Body of pancreas (tissue), 4 donors: Measurements from ENCODE around the gene PRTN3. TPM values are rescaled to one million over a fixed set of nuclear protein-coding genes. Genes with fewer than 3 reads are reported as not detected.

Source experiments
- ATAC-seq: fragments of 150-250 bp; one replicate; pipeline ENCODE4 v1.9.1; 2016
- DNase-seq, 4 donors: peaks; one replicate each; pipeline ENCODE4 v3.0.0-alpha.2; 2019
- H3K27ac ChIP-seq, 4 donors: fragments of 200-600 bp; sonication (generic); 1 replicate in 3 of 4; 2 replicates in 1 of 4; pipeline versions ENCODE4 v1.5.1 to v1.6.1; 2016 to 2019; ENCODE audit warnings: mild to moderate bottlenecking in 1 of 4, mixed read lengths in 1 of 4, moderate library complexity in 1 of 4
- H3K27me3 ChIP-seq, 2 donors: fragments of 200-600 bp; sonication (generic); one replicate each; pipeline ENCODE4 v1.6.0; 2016; ENCODE audit warnings: mild to moderate bottlenecking in 1 of 2
- H3K36me3 ChIP-seq, 2 donors: fragments of 200-600 bp; sonication (generic); replicated peaks in 1 of 2; 2 replicates each; pipeline ENCODE4 v1.5.1; 2016; ENCODE audit warnings: low read depth in 2 of 2; ENCODE audit not compliant: insufficient read depth in 1 of 2
- H3K4me1 ChIP-seq: fragments of 200-600 bp; sonication (generic); one replicate; pipeline ENCODE4 v1.6.0; 2016
- H3K4me3 ChIP-seq, 2 donors: fragments of 200-600 bp; sonication (generic); 1 replicate in 1 of 2; 2 replicates in 1 of 2; pipeline ENCODE4 v1.5.1; 2016 to 2019
- H3K9me3 ChIP-seq, 3 donors: fragments of 200-600 bp; sonication (generic); 1 replicate in 2 of 3; 2 replicates in 1 of 3; pipeline ENCODE4 v1.5.1; 2016
- POLR2A ChIP-seq, 3 donors: fragments of 450-650 bp; IDR thresholded peaks; one replicate each; pipeline ENCODE4 v1.6.1; 2016; ENCODE audit warnings: antibody characterized with exemption in 3 of 3, mild to moderate bottlenecking in 2 of 3
- WGBS, 2 donors: methylation state at CpG; one replicate each; pipeline ENCODE4 v1.1.5; 2017; 5-methylcytosine and 5-hydroxymethylcytosine counted together
- intact Hi-C: fragments of 100-400 bp; cut with DNase I; formaldehyde crosslinking; loops from one replicate; pipeline ENCODE4 v1.15.1; 2023
- total RNA-seq, 2 donors: library from RNA; depleted of rRNA; stranded (reverse); fragments of >200 nt; gene quantifications; one replicate each; pipeline ENCODE4 v1.1.0, GENCODE V29; 2016
- TF ChIP-seq, protein P1 (sequence below), 7 experiments: fragments of 450-650 bp in 4 of 7; fragments of 200-600 bp in 3 of 7; sonication (generic) in 3 of 7; IDR thresholded peaks; one replicate each; pipeline ENCODE4 v1.5.1; 2016 to 2019; ENCODE audit warnings: antibody characterized with exemption in 7 of 7

PRTN3 gene
- total RNA-seq, 2 donors from 2014 or later, result 0.99 TPM; not detected in 1

DNA sequence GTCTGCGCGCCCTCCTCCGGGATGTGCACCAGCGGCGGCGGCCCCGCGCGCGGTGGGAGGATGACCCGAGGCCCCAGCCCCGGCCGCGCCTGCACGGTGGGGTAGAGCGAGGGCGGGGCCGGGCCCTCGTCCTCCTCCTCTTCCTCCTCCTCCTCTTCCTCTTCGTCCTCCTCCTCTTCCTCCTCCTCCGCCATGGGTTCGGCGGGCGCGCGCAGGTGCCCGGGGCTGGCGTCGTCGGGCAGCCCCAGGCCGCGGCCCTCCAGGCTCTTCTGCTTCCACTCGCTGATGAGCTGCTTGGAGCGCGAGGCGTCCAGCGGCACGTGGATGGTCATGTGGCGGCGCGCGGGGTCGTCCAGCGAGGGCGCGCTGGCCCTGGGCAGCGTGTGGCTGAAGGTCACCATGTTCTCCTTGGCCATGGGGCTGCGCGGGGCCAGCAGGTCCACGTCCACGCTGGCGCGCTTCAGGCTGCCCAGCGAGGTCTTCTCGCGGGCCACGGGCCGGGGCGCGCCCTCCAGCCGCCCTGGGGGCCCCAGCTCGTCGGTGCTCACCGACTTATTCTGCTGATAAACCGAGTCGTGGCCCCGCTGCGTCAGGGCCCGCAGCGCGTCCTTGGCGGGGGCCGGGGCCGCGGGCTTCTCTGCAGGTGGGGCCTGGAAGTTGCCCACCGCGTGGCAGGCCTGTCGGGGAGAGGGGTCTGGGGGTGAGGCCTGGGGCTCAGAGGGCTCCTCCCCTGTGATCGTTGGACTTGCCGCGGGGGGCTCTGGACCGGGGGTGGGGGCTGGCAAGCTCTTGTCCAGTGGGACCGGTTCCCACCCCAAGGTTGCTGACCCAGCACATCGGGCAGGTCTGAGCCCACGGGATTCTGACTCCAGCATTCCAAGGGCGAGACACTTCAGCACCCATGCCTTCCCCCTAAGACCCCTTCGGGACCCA is 27.3 kb upstream of the PRTN3 start:
- H3K4me1 ChIP-seq, result no peaks in the 10 kb centered on the region
- no peaks in the 10 kb centered on the region for H3K9me3 ChIP-seq
- DNase-seq, result no peak
- H3K36me3 ChIP-seq, result peaks cover 11 to 24% of the 10 kb centered on the region in 2 donors
- WGBS, 2 donors, result 93 to 97% methylated on average over 23 to 50 of the region's 87 CpGs
- intact Hi-C loops, result no loop called here
- H3K4me3 ChIP-seq, result no peak overlapping the region
- no peak for ATAC-seq
- no peak overlapping the region for H3K27ac ChIP-seq
- TF ChIP-seq, protein P1, sequence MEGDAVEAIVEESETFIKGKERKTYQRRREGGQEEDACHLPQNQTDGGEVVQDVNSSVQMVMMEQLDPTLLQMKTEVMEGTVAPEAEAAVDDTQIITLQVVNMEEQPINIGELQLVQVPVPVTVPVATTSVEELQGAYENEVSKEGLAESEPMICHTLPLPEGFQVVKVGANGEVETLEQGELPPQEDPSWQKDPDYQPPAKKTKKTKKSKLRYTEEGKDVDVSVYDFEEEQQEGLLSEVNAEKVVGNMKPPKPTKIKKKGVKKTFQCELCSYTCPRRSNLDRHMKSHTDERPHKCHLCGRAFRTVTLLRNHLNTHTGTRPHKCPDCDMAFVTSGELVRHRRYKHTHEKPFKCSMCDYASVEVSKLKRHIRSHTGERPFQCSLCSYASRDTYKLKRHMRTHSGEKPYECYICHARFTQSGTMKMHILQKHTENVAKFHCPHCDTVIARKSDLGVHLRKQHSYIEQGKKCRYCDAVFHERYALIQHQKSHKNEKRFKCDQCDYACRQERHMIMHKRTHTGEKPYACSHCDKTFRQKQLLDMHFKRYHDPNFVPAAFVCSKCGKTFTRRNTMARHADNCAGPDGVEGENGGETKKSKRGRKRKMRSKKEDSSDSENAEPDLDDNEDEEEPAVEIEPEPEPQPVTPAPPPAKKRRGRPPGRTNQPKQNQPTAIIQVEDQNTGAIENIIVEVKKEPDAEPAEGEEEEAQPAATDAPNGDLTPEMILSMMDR (IDR thresholded peaks at IDR 0.05), result no peak
- TF ChIP-seq POLR2A (IDR thresholded peaks at IDR 0.05), result no peak
- H3K27me3 ChIP-seq, result no peaks in the 10 kb centered on the region

DNA sequence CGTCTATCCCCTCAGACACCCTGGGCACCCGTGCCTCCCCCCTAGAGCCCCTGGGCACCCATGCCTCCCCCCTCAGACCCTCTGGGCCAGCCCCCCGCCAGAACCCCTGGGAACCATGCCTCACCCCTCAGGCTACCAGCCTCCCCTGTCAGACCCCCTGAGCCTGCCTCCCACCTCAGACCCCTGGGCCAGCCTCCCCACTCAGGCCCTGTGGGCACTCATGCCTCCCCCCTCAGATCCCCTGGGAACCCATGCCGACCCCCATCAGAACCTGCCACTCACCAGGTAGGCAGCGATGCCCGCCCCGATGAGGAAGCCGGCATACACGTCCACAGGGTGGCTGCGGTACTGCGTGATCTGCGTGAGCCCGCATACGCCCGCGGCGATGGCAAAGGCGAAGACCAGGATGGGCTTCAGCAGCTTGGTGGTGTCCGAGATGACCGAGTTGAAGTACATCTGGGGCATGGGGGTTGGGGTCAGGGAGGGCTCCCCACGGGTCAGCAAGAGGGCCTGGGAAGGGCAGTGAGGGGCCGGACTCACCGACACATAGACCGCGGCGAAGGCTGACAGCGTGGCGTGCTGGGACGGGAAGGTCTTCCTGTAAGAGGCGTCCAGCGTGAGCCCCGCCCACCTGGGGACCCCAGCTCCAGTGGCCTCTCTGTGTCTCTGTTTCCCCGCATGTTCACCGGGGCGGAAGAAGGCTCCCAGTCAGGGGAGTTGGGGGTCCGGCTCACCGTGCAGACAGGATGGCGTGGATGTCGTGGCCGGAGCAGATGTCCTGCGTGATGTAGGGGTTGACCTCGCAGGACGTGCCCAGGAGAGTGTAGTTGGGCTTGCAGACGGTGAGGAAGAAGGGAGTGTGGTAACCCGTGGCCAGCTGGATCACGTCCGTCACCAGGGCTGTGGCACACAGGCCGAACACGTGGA is 26.4 kb upstream of the PRTN3 start:
- Histone ChIP-seq H3K4me1 (no peaks in the 10 kb centered on the region), H3K9me3 (no peaks in the 10 kb centered on the region), H3K4me3 (no peak overlapping the region), H3K27me3 (no peaks in the 10 kb centered on the region), H3K27ac (no peak overlapping the region), H3K36me3 (peaks cover 10 to 17% of the 10 kb centered on the region in 2 donors)
- DNase-seq (no peak), ATAC-seq (no peak)
- WGBS, 2 donors, result 87 to 91% methylated on average over 46 to 47 of the region's 49 CpGs
- TF ChIP-seq, protein P1 (IDR thresholded peaks at IDR 0.05), result no peak
- intact Hi-C loops, result no loop called here

DNA sequence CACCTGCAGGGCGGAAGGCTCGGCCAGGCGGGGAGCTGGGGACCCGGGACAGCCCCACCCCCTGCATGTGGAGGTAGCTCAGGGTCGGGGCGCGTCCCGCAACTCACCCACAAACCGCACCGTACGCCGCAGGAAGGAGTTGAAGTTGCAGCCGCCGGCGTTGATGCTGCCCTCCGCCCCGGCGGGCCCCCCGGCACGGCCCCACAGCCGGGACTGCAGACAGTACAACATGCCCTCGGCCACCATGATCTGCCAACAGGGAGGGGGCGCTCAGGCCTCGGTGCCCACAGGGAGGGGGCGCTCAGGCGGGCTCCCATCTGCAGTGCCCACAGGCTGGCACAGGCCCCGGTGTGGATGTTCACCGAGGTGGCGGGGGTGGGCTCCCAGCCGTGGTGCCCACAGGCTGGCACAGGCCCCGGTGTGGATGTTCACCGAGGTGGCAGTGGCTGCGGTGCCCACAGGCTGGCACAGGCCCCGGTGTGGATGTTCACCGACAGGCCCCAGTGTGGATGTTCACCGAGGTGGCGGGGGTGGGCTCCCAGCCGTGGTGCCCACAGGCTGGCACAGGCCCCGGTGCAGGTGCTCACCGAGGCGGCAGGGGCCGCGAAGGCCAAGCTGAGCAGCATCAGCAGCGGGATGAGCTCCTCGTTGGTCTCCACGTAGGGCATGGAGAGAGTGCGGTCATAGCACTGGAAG is 25.6 kb upstream of the PRTN3 start:
- 90 to 99% methylated on average over 2 to 10 of the region's 47 CpGs for WGBS, 2 donors

DNA sequence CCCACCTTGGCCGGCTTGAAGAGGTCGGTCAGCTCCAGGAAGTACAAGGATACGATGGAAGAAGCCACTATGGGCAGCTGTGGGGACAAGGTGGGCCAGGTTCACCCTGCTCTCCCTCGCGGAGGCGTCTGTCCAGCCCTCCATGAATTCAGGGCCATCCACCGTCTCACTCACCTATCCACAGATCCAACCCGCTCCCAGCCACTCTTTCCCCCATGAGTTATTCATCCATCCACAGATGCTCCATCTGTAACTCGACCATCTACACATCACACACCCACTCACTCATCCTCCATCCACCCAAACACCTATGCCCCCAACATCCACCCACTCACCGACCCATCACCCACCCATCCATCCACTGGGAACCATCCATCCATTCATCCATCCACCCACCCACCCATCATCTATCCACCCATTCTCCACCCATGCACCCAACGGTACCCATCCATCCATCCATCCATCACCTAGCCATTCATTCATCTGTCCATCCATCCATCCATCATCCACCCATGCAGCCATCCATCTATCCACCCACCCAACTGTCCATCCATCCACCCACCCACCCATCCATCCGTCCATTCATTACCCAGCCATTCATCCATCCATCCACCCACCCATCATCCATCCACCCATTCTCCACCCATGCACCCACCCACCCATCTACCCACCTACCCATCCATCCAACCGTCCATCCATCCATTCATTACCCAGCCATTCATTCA is 24.9 kb upstream of the PRTN3 start:
- no peak for ATAC-seq
- TF ChIP-seq, protein P1 (IDR thresholded peaks at IDR 0.05), result no peak
- intact Hi-C loops, result no loop called here
- no peak for DNase-seq
- Histone ChIP-seq H3K4me1 (no peaks in the 10 kb centered on the region), H3K27me3 (no peaks in the 10 kb centered on the region), H3K36me3 (peaks cover 1 to 8% of the 10 kb centered on the region in 2 donors), H3K4me3 (no peak overlapping the region), H3K27ac (no peak overlapping the region), H3K9me3 (no peaks in the 10 kb centered on the region)
- WGBS, 2 donors, result 91 to 92% methylated on average over 11 to 13 of the region's 13 CpGs

More for the DNA sequence above, 25.6 kb upstream of the PRTN3 start:
- no peaks in the 10 kb centered on the region for H3K27me3 ChIP-seq
- peaks cover 9 to 15% of the 10 kb centered on the region in 2 donors for H3K36me3 ChIP-seq
- no peaks in the 10 kb centered on the region for H3K9me3 ChIP-seq
- no peak overlapping the region for H3K27ac ChIP-seq
- no peak overlapping the region for H3K4me3 ChIP-seq
- DNase-seq, result no peak
- TF ChIP-seq, protein P1 (IDR thresholded peaks at IDR 0.05), result no peak
- no peak for TF ChIP-seq POLR2A (IDR thresholded peaks at IDR 0.05)
- ATAC-seq, result no peak
- no peaks in the 10 kb centered on the region for H3K4me1 ChIP-seq
- intact Hi-C loops, result no loop called here
